Bone marrow (tissue), 2 donors: ENCODE data around the gene TSPEAR.
"Not testable (repeated sequence)": the region's sequence is repeated elsewhere in the genome, so short reads cannot be mapped to it uniquely, and the experiment has no call there.

Experiments used
- DNase-seq, 2 donors: peaks; one replicate each; lab custom pipeline; 2025; lab: John Stamatoyannopoulos, UW

TSPEAR gene

DNA sequence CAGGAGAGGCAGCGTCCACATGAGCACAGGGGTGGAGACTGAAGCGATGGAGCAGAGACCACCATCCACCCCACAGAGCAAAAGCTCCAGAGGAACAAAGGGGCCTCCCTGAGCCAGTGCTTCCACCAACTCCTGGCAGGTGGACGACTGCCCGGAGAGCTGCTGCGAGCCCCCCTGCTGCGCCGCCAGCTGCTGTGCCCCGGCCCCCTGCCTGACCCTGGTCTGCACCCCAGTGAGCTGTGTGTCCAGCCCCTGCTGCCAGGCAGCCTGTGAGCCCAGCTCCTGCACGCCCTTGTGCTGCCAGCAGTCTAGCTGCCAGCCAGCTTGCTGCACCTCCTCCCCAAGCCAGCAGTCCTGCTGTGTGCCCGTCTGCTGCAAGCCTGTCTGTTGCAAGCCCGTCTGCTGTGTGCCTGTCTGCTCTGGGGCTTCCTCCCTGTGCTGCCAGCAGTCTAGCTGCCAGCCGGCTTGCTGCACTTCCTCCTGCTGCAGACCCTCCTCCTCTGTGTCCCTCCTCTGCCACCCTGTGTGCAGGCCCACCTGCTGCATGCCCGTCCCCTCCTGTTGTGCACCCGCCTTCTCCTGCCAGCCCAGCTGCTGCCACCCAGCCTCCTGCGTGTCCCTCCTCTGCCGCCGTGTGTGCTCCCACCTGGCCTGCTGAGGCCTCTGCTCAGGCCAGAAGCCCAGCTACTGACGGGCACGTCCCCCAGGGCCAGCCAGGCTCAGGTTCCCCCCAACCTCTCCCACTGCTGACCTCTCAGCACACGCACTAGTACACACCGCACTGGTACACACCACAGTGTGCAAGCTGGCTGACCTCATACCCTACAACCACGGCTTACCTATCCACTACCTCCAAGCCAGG lies 9.0 kb downstream of the TSPEAR start:
- no peak for DNase-seq

DNA sequence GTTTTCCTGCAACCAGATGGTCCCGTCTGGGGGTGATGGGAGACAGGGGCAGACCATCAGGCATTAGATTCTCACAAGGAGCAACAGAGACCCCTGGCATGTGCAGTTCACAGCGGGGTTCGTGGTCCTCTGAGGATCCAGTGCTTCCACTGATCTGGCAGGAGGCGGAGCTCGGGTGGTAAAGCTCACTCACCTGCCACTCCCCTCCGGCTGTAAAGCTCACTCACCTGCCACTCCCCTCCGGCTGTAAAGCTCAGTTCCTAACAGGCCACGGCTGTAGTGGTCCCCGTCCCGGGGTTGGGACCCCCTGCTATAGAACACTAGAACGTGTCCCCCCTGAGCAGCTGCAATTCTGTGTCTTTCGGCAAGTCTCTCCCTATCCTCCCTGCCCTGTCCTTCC lies 9.8 kb downstream of the TSPEAR start:
- no peak for DNase-seq

- no peak for DNase-seq
Observed at GRCh38 chr21:44701023-44701400, 10.4 kb downstream of the TSPEAR start.

- DNase-seq = no peak
Observed at GRCh38 chr21:44700101-44701022, 11.0 kb downstream of the TSPEAR start.

- no peak for DNase-seq
Observed at GRCh38 chr21:44699502-44700001, 11.8 kb downstream of the TSPEAR start.

GRCh38 chr21:44697811-44698734 lies 13.3 kb downstream of the TSPEAR start:
- no peak for DNase-seq

- not testable (repeated sequence) for DNase-seq
Observed at GRCh38 chr21:44697172-44697810, 14.1 kb downstream of the TSPEAR start, which contains the start of gene KRTAP10-12. Gene KRTAP10-12 (plus strand): TSS chr21:44697172. CDS start chr21:44697202, 30 bp downstream.

DNA sequence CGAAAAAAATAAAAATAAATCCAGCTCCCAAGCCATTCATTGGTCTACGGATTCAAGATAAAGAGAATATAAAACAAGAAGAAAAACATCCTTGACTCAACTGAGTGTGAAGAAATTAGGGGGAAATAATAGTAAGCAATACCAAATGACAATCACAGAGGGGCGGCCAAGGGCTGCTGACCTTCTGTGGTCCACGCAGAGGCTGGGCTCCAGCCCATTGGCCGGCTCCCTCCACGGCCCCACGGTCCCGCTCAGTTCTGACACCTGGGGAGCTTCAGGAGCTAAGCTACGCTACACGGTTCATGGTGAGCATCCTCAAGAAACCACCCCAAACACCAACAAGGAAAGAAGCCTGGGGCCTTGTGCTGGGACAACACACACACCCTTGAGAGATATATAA lies 14.8 kb downstream of the TSPEAR start:
- no peak for DNase-seq

GRCh38 chr21:44695641-44696040 lies 15.7 kb downstream of the TSPEAR start:
- no peak for DNase-seq

GRCh38 chr21:44695184-44695583 lies 16.2 kb downstream of the TSPEAR start:
- DNase-seq = no peak

DNA sequence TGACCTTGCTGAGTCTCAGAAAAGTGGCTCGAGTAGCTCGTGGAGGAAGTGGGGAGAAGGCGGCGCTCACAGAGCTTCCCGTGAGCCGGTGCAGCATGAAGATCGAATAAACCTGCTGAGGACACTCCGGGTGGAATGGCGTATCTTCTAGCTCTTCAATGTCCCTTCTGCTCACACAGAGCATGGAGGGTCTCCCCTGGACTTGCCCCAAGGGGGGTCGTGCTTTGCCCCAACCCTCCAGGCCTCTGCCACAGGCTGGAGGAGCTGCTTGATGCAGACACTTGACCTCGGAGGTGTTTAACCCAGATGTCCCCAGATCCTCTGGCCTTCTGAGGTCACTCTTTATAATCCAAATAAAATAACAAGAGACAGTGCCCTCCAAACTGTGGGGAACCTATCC lies 16.6 kb downstream of the TSPEAR start:
- DNase-seq = no peak

DNA sequence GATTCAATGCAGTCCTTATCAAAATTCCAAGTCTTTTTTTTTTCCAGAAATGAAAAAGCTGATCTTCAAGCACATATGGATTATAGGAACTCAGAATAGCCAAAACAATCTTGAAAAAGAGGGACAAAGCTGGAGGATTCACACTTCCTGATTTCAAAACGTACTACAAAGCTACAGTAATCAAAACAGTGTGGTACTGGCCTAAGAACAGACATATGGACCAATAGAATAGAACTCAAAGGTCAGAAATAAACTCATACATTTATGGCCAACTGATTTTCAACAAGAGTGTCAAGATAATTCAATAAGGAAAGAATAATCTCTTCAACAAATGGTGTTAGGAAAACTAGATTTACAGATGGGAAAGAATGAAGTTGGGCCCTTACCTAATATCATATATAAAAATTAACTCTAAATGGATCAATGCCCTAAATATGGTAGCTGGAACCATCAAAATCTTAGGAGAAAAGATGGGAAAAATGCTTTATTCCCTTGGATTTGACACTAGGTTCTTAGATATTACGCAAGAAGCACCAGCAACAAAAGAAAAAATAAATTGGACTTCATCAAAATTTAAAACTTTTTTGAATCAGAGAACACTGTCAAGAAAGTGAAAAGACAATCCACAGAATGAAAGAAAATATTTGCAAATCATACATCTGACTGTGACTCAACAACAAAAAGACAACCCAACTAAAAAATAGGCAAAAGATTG lies 18.4 kb downstream of the TSPEAR start:
- no peak for DNase-seq

- no peak for DNase-seq
Observed at GRCh38 chr21:44691686-44692085, 19.7 kb downstream of the TSPEAR start.

DNA sequence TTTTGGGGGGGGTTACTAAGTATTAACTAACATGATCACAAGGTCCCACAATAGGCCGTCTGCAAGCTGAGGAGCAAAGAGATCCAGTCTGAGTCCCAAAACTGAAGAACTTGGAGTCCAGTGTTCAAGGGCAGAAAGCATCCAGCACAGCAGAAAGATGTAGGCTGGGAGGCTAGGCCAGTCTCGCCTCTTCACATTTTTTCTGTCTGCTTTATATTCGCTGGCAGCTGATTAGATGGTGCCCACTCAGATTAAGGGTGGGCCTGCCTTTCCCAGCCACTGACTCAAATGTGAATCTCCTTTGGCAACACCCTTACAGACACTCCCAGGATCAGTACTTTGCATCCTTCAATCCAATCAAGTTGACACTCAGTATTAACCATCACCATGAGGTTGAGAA lies 21.6 kb downstream of the TSPEAR start:
- DNase-seq = not testable (repeated sequence)

- DNase-seq = no peak
Observed at GRCh38 chr21:44687671-44688070, 23.7 kb downstream of the TSPEAR start.

GRCh38 chr21:44686843-44687561 lies 24.4 kb downstream of the TSPEAR start:
- DNase-seq = no peak

GRCh38 chr21:44686000-44686781 lies 25.2 kb downstream of the TSPEAR start:
- peak in 1 of 2 donors; percentile 10 for DNase-seq

DNA sequence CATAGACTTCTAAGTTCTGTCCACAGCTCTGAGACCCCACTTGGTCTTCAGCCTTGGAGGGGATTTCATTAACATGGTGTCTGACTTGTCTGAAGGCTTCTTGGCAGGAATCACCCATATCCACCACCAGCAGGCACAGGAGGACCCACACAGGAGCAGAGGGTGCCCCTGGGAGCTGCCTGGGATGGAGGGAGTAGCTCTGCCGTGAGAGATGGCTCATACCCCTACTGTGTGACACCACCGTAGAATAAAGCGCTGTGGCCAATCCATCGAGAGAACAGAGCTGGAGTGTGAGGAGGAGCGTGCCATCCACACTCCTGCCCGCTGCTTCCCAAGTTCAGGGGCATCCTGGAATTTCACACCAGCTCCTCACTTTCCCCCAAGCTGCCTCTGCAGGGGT lies 26.3 kb downstream of the TSPEAR start:
- DNase-seq = not testable (repeated sequence)

DNA sequence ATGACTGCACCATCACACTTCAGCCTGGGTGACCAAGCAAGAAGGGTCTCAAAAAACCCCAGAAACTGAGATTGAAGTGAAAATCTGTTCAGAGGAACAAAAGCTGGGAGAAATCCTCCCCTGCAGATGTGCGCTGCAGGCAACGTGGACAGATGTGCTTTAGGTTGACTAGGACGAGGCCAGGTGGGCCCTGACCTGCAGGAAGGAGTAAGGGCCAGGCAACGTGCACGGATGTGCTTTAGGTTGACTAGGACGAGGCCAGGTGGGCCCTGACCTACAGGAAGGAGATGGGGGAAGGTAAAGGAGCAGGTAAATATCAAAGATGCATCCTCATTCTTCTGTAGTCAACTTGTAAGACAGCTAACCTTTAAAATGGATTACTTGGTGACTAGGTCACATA lies 26.9 kb downstream of the TSPEAR start:
- no peak for DNase-seq
